ENCODE measurements around the gene HOXA9.

Gene HOXA9

GRCh38 chr7:27165089-27165995 lies at the start of gene HOXA9:
Gene HOXA9 (minus strand): TSS chr7:27165537. CDS start chr7:27165457, 80 bp downstream.
- DNase-seq = no peak

GRCh38 chr7:27214239-27214950 lies 49.1 kb upstream of the HOXA9 start:
- DNase-seq = no peak

GRCh38 chr7:27213433-27214238 lies 48.3 kb upstream of the HOXA9 start:
- DNase-seq = no peak

- DNase-seq = no peak
These were observed 47.4 kb upstream of the HOXA9 start for GRCh38 chr7:27212497-27213432.

- no peak for DNase-seq
These were observed 46.4 kb upstream of the HOXA9 start for GRCh38 chr7:27211764-27212204.

- DNase-seq = no peak
These were observed 45.7 kb upstream of the HOXA9 start for GRCh38 chr7:27211084-27211446.

- DNase-seq = no peak
These were observed 45.2 kb upstream of the HOXA9 start for GRCh38 chr7:27210441-27211083.

- no peak for DNase-seq
These were observed 44.6 kb upstream of the HOXA9 start for GRCh38 chr7:27209933-27210440.

- no peak for DNase-seq
These were observed 43.7 kb upstream of the HOXA9 start for GRCh38 chr7:27208998-27209397.

GRCh38 chr7:27207348-27207985 lies 42.1 kb upstream of the HOXA9 start:
- no peak for DNase-seq

GRCh38 chr7:27205325-27206280 lies 40.3 kb upstream of the HOXA9 start:
- no peak for DNase-seq

- DNase-seq = no peak
These were observed 39.5 kb upstream of the HOXA9 start for GRCh38 chr7:27204851-27205322.

GRCh38 chr7:27203964-27204594 lies 38.7 kb upstream of the HOXA9 start:
- no peak for DNase-seq

- DNase-seq = no peak
These were observed 38.1 kb upstream of the HOXA9 start for GRCh38 chr7:27203365-27203953.

GRCh38 chr7:27202862-27203134 lies 37.5 kb upstream of the HOXA9 start:
- DNase-seq = no peak

- DNase-seq = no peak
These were observed 36.9 kb upstream of the HOXA9 start for GRCh38 chr7:27202018-27202861.

GRCh38 chr7:27201580-27202017 lies 36.3 kb upstream of the HOXA9 start:
- DNase-seq = no peak
